HepG2 (cell line): ENCODE results near the gene ACADSB. TPM values are rescaled to one million over a fixed set of nuclear protein-coding genes. Genes with fewer than 3 reads are reported as not detected.
A peak's percentile ranks its signal among the peaks of the same experiment; 100 is the strongest.

Experiments used
- BRF2 ChIP-seq: sonication (generic); formaldehyde crosslinking; IDR thresholded peaks from 2 replicates; pipeline ENCODE4 v1.8.1; 2022; ENCODE audit warnings: mild to moderate bottlenecking, missing genetic modification reagents
- CENPT ChIP-seq: sonication (generic); formaldehyde crosslinking; IDR thresholded peaks from 2 replicates; pipeline ENCODE4 v1.8.0; 2022; ENCODE audit warnings: low read depth, mild to moderate bottlenecking, moderate library complexity, missing genetic modification reagents
- FOXA1 ChIP-seq, 2 experiments: fragments of 450-650 bp in 1 of 2; sonication (generic) in 1 of 2; formaldehyde crosslinking in 1 of 2; IDR thresholded peaks; 2 replicates each; pipeline versions ENCODE4 v1.4.0 to v1.6.1; 2016 to 2020; ENCODE audit warnings: missing genetic modification reagents in 1 of 2
- HIVEP1 ChIP-seq: sonication (generic); formaldehyde crosslinking; IDR thresholded peaks from 2 replicates; pipeline ENCODE4 v1.4.0; 2020; ENCODE audit warnings: mild to moderate bottlenecking, missing genetic modification reagents
- HOMEZ ChIP-seq: IDR thresholded peaks from 2 replicates; pipeline ENCODE4 v1.6.1; 2016; ENCODE audit warnings: low read depth
- HOXA7 ChIP-seq: sonication (generic); formaldehyde crosslinking; IDR thresholded peaks from 2 replicates; pipeline ENCODE4 v1.8.1; 2022; ENCODE audit warnings: mild to moderate bottlenecking, missing genetic modification reagents, moderate library complexity
- NFE2L2 ChIP-seq: fragments of 150-350 bp; IDR thresholded peaks from 2 replicates; pipeline ENCODE4 v1.6.1; 2014; ENCODE audit warnings: low read length
- PHB2 ChIP-seq: fragments of 450-650 bp; IDR thresholded peaks from 2 replicates; pipeline ENCODE4 v1.6.1; 2018; ENCODE audit not compliant: partially characterized antibody
- POLR2AphosphoS5 ChIP-seq: IDR thresholded peaks from 2 replicates; pipeline ENCODE4 v1.6.1; 2012; ENCODE audit warnings: low read depth, low read length
- SATB2 ChIP-seq: sonication (generic); formaldehyde crosslinking; IDR thresholded peaks from 2 replicates; pipeline ENCODE4 v1.5.0; 2020; ENCODE audit warnings: missing genetic modification reagents
- TCF7L2 ChIP-seq: IDR thresholded peaks from 2 replicates; pipeline ENCODE4 v1.6.1; 2011; ENCODE audit warnings: mild to moderate bottlenecking, low read depth, low read length, moderate library complexity
- TERF1 ChIP-seq: sonication (generic); formaldehyde crosslinking; IDR thresholded peaks from 2 replicates; pipeline ENCODE4 v1.8.0; 2022; ENCODE audit warnings: mild to moderate bottlenecking, missing genetic modification reagents, moderate library complexity
- TMF1 ChIP-seq: sonication (generic); formaldehyde crosslinking; IDR thresholded peaks from 2 replicates; pipeline ENCODE4 v1.8.1; 2022; ENCODE audit warnings: low read depth, missing genetic modification reagents
- TRIM24 ChIP-seq: sonication (generic); formaldehyde crosslinking; IDR thresholded peaks from 2 replicates; pipeline ENCODE4 v1.8.0; 2022; ENCODE audit warnings: mild to moderate bottlenecking, missing genetic modification reagents
- YEATS2 ChIP-seq: sonication (generic); formaldehyde crosslinking; IDR thresholded peaks from 2 replicates; pipeline ENCODE4 v1.4.0; 2020; ENCODE audit warnings: missing genetic modification reagents, borderline replicate concordance
- ZEB1 ChIP-seq: IDR thresholded peaks from 2 replicates; pipeline ENCODE4 v1.6.1; 2012; ENCODE audit warnings: mild to moderate bottlenecking, low read depth, inconsistent platforms; ENCODE audit not compliant: insufficient replicate concordance
- ZNF24 ChIP-seq: fragments of 450-650 bp; IDR thresholded peaks from 2 replicates; pipeline ENCODE4 v1.6.1; 2017; ENCODE audit warnings: antibody characterized with exemption, mild to moderate bottlenecking
- ZNF333 ChIP-seq: sonication (generic); formaldehyde crosslinking; IDR thresholded peaks from 2 replicates; pipeline ENCODE4 v1.4.0; 2020; ENCODE audit warnings: mild to moderate bottlenecking, missing genetic modification reagents, borderline replicate concordance
- ZNF572 ChIP-seq: sonication (generic); formaldehyde crosslinking; IDR thresholded peaks from 2 replicates; pipeline ENCODE4 v1.5.1; 2020; ENCODE audit warnings: mild to moderate bottlenecking, missing genetic modification reagents
- ZNF816 ChIP-seq: sonication (generic); formaldehyde crosslinking; IDR thresholded peaks from 2 replicates; pipeline ENCODE4 v1.8.0; 2022; ENCODE audit warnings: missing genetic modification reagents, mild to moderate bottlenecking, borderline replicate concordance
- polyA plus RNA-seq, 8 experiments: library from polyadenylated mRNA; depleted of rRNA in 3 of 8; stranded (reverse) in 7 of 8; unstranded in 1 of 8; fragments of >200 nt; fragmentation: Illumina TruSeq in 4 of 8; extraction: Trizol in 4 of 8; gene quantifications; 2 replicates each; pipeline versions ENCODE4 v1.2.1 to v1.2.3, GENCODE V29; 2011 to 2016; ENCODE audit warnings: low read depth in 4 of 8, missing spikeins in 1 of 8, mixed read lengths in 1 of 8; ENCODE audit not compliant: insufficient read depth in 1 of 8
- total RNA-seq, 5 experiments: library from RNA; depleted of rRNA; stranded (reverse); fragments of >200 nt; fragmentation: Illumina TruSeq; extraction: Trizol; gene quantifications; 2 replicates each; pipeline ENCODE4 v1.2.3, GENCODE V29; 2016; ENCODE audit warnings: low read depth in 1 of 5
- TF ChIP-seq, protein P1 (sequence below), 2 experiments: sonication (generic) in 1 of 2; formaldehyde crosslinking in 1 of 2; IDR thresholded peaks; 2 replicates each; pipeline versions ENCODE4 v1.4.0 to v1.6.1; 2016 to 2020; ENCODE audit warnings: borderline replicate concordance in 1 of 2, low read depth in 1 of 2, mild to moderate bottlenecking in 1 of 2, missing genetic modification reagents in 1 of 2

ACADSB gene
- total and polyA plus RNA-seq, 2 of the 13 experiments (the other 11 are each of a cell fraction or from before 2014, with no cell fraction given): 80.0 to 87.6 TPM

GRCh38 chr10:122980209-122981065 is 28.4 kb upstream of the ACADSB start, which contains the start of gene PSTK (continued):
- TF ChIP-seq TERF1: no peak
- no peak for TF ChIP-seq ZEB1
- TF ChIP-seq FOXA1 (IDR thresholded peaks at IDR 0.05): no peak
- peak; percentile 44 for TF ChIP-seq FOXA1 (CRISPR knock-in tag; IDR thresholded peaks at IDR 0.05)
- TF ChIP-seq ZNF24: no peak
- no peak for TF ChIP-seq BRF2 (CRISPR knock-in tag)
- TF ChIP-seq HIVEP1: 0 out of 2 replicates have a peak, but pooled peaks have one; percentile 34
- TF ChIP-seq POLR2AphosphoS5: peak; percentile 75
- TF ChIP-seq PHB2: no peak
- no peak for TF ChIP-seq ZNF333 (CRISPR knock-in tag)
- peak; percentile 67; the same call in 1 of the 2 replicates for TF ChIP-seq YEATS2 (CRISPR knock-in tag)
- TF ChIP-seq CENPT (CRISPR knock-in tag): peak; percentile 71; the same call in 1 of the 2 replicates
- TF ChIP-seq SATB2 (CRISPR knock-in tag): 0 out of 2 replicates have a peak, but pooled peaks have one; percentile 76
- TF ChIP-seq, protein P1, sequence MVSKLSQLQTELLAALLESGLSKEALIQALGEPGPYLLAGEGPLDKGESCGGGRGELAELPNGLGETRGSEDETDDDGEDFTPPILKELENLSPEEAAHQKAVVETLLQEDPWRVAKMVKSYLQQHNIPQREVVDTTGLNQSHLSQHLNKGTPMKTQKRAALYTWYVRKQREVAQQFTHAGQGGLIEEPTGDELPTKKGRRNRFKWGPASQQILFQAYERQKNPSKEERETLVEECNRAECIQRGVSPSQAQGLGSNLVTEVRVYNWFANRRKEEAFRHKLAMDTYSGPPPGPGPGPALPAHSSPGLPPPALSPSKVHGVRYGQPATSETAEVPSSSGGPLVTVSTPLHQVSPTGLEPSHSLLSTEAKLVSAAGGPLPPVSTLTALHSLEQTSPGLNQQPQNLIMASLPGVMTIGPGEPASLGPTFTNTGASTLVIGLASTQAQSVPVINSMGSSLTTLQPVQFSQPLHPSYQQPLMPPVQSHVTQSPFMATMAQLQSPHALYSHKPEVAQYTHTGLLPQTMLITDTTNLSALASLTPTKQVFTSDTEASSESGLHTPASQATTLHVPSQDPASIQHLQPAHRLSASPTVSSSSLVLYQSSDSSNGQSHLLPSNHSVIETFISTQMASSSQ (IDR thresholded peaks at IDR 0.05; ENCODE audit: low read depth): no peak
- TF ChIP-seq, protein P1 (CRISPR knock-in tag; IDR thresholded peaks at IDR 0.05; ENCODE audit: borderline replicate concordance): no peak
- no peak for TF ChIP-seq HOXA7 (CRISPR knock-in tag)
- TF ChIP-seq TMF1 (CRISPR knock-in tag): peak; percentile 67; the same call in 1 of the 2 replicates
- TF ChIP-seq ZNF816 (CRISPR knock-in tag): 0 out of 2 replicates have a peak, but pooled peaks have one; percentile 82
- no peak for TF ChIP-seq HOMEZ (CRISPR knock-in tag)
- no peak for TF ChIP-seq TCF7L2
- TF ChIP-seq NFE2L2: no peak
- TF ChIP-seq ZNF572 (CRISPR knock-in tag): no peak; the same call in 1 of the 2 replicates
- TF ChIP-seq TRIM24 (CRISPR knock-in tag): no peak
